Lower lobe of right lung (tissue), 2 donors: ENCODE measurements around the gene RAB11FIP3. TPM values are rescaled to one million over a fixed set of nuclear protein-coding genes. Genes with fewer than 3 reads are reported as not detected.

Experiments used
- ATAC-seq, 2 donors: fragments of 200-7000 bp; cut with Tn5 transposase; one replicate each; pipeline ENCODE4 v1.9.1; 2020 to 2022; ENCODE audit warnings: mild to moderate bottlenecking in 2 of 2, moderate library complexity in 2 of 2
- DNase-seq: peaks from one replicate; pipeline ENCODE4 v3.0.0-alpha.2; 2020
- H3K27ac ChIP-seq: fragments of 200-600 bp; one replicate; pipeline ENCODE4 v1.8.0; 2022
- H3K27me3 ChIP-seq: fragments of 200-600 bp; one replicate; pipeline ENCODE4 v1.8.0; 2022; ENCODE audit warnings: low read depth
- H3K36me3 ChIP-seq: fragments of 200-600 bp; one replicate; pipeline ENCODE4 v1.8.0; 2022; ENCODE audit warnings: mild to moderate bottlenecking
- H3K4me1 ChIP-seq: fragments of 200-600 bp; one replicate; pipeline ENCODE4 v1.8.0; 2022
- H3K4me3 ChIP-seq: fragments of 200-600 bp; one replicate; pipeline ENCODE4 v1.8.0; 2022; ENCODE audit warnings: mild to moderate bottlenecking
- H3K9me3 ChIP-seq: fragments of 200-600 bp; one replicate; pipeline ENCODE4 v1.8.0; 2022
- intact Hi-C: fragments of 100-400 bp; cut with DNase I; formaldehyde crosslinking; loops from one replicate; pipeline ENCODE4 v1.11.0; 2022
- total RNA-seq: library from RNA; stranded (reverse); fragmentation: NEBNext Ultra II Directional; extraction: Animal tissue kit (Norgen Biotek cat#: 25700); gene quantifications from one replicate; pipeline ENCODE4 v1.2.1, GENCODE V29; 2021
- TF ChIP-seq, protein P1 (sequence below): fragments of 200-600 bp; IDR thresholded peaks from one replicate; pipeline ENCODE4 v1.8.0; 2022; ENCODE audit warnings: antibody characterized with exemption, mild to moderate bottlenecking
- donor health status: DM: no; HTN: yes; CAD: no; lungs with severe emphysema.

RAB11FIP3 gene
- total RNA-seq, 1 donor from 2014 or later: 32.2 TPM

DNA sequence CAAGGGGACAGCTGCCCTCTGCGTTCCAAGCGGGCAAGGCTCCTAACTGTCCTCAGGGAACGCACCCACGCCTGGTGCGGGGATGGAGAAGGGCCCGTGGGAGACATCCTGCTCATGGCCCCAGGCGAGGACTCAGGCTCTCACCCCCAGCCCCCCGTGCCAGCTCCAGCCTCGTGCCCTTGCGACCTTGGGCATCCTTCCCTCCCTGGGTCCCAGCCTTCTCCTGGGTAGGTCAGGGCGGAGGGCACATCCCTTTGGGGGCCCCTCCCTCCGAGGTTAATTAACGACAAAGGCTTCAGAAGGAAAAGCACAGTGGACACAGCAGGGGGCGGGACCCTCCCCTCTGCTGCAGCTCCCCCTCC is 46.6 kb upstream of the RAB11FIP3 start:
- H3K4me1 ChIP-seq: peaks cover 43% of the 10 kb centered on the region
- TF ChIP-seq, protein P1, sequence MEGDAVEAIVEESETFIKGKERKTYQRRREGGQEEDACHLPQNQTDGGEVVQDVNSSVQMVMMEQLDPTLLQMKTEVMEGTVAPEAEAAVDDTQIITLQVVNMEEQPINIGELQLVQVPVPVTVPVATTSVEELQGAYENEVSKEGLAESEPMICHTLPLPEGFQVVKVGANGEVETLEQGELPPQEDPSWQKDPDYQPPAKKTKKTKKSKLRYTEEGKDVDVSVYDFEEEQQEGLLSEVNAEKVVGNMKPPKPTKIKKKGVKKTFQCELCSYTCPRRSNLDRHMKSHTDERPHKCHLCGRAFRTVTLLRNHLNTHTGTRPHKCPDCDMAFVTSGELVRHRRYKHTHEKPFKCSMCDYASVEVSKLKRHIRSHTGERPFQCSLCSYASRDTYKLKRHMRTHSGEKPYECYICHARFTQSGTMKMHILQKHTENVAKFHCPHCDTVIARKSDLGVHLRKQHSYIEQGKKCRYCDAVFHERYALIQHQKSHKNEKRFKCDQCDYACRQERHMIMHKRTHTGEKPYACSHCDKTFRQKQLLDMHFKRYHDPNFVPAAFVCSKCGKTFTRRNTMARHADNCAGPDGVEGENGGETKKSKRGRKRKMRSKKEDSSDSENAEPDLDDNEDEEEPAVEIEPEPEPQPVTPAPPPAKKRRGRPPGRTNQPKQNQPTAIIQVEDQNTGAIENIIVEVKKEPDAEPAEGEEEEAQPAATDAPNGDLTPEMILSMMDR: no peak
- H3K9me3 ChIP-seq: no peaks in the 10 kb centered on the region
- ATAC-seq (no peak), DNase-seq (no peak)
- no peak overlapping the region for H3K4me3 ChIP-seq
- no peak overlapping the region for H3K27ac ChIP-seq
- H3K36me3 ChIP-seq: peaks cover 36% of the 10 kb centered on the region
- intact Hi-C loops: no loop called here
- H3K27me3 ChIP-seq: no peaks in the 10 kb centered on the region

DNA sequence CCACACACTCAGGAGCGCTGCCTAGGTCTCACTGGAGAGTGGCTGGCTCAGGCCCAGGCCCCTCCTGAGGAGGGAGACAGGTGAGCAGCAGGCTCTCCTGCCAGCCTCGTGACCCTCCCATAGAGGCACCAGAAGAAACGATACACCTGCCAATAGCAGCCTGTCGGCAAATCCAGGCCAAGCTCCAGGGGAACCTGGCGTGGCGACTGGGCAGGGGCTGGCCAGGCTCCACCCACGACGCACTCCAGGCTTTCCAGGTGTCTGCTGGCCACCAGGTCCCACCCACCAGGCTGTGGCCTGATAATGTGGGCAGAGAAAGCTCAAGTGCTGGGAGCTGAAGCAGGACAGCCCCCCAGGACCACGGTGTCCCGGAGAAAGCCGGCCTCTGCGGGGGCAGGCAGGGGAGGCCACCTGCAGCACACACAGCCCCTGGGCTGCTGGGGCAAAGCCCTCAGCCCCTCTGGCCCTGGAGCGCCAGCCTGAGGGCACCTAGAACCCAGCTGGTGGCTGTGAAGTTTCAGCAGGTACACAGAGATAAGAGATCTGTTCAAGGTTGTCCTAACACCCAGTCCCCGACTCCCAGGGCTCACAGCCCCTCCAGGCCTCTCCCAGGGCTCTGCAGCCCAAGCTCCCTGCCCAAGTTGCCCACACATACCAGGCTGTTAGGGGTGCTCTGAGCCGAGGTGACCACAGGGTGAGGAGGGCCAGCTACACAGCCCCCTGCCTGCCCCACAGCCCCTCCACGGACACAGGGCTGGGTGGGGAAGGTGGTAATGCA is 46.1 kb upstream of the RAB11FIP3 start:
- ATAC-seq (peak; percentile 81 to 83), DNase-seq (peak; percentile 90)
- Histone ChIP-seq H3K27ac (peak overlapping the region; percentile 46), H3K4me1 (peaks cover 49% of the 10 kb centered on the region), H3K27me3 (no peaks in the 10 kb centered on the region), H3K9me3 (no peaks in the 10 kb centered on the region), H3K4me3 (peak overlapping the region; percentile 21), H3K36me3 (peaks cover 30% of the 10 kb centered on the region)
- TF ChIP-seq, protein P1: no peak
- intact Hi-C loops: no loop called here

DNA sequence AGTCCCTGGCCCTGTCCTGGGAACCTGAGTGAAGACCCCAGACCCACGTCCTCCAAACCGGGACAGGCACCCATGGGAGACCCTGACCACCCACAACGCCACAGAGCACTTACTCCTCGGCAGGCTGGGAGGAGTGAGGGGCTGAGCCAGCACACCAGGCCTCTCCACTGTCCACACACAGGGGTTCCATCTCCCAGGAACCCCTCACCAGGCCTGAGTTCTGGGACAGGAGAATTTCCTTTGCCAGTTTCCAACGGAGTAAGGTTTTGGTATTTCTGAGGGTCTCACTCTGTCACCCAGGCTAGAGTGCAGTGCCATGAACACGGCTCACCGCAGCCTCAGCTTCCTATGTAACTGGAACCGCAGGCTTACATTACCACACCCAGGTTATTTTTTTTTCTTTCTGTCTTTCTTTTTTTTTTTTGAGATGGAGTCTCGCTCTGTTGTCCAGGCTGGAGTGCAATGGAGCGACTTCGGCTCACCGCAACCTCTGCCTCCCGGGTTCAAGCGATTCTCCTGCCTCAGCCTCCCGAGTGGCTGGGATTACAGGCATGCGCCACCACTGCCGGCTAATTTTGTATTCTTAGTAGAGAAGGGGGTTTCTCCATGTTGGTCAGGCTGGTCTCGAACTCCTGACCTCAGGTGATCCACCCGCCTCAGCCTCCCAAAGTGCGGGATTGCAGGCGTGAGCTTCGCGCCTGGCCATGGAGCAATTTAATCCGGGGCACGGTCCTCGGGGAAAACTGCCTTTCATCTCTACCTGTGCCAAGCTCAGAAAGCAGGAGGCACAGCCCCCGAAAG is 45.3 kb upstream of the RAB11FIP3 start:
- intact Hi-C loops: no loop called here
- Histone ChIP-seq H3K27ac (peak overlapping the region; percentile 84), H3K27me3 (no peaks in the 10 kb centered on the region), H3K9me3 (no peaks in the 10 kb centered on the region), H3K4me3 (peak overlapping the region; percentile 91), H3K36me3 (peaks cover 23% of the 10 kb centered on the region), H3K4me1 (peaks cover 50% of the 10 kb centered on the region)
- DNase-seq (no peak), ATAC-seq (no peak)
- TF ChIP-seq, protein P1: no peak

DNA sequence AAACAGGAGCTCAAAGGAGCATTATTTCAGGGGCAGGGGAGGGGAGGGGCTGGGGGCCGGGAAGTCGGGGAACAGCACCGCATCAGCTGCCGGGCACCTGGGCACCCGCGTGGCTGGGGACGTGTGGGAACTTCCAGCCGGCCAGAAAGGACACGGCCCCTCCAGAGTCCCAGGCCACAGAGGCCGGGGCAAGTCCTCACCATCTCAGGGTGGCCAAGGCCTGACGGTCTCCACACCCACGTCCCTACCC is 44.8 kb upstream of the RAB11FIP3 start:
- peaks cover 50% of the 10 kb centered on the region for H3K4me1 ChIP-seq
- intact Hi-C loops: no loop called here

DNA sequence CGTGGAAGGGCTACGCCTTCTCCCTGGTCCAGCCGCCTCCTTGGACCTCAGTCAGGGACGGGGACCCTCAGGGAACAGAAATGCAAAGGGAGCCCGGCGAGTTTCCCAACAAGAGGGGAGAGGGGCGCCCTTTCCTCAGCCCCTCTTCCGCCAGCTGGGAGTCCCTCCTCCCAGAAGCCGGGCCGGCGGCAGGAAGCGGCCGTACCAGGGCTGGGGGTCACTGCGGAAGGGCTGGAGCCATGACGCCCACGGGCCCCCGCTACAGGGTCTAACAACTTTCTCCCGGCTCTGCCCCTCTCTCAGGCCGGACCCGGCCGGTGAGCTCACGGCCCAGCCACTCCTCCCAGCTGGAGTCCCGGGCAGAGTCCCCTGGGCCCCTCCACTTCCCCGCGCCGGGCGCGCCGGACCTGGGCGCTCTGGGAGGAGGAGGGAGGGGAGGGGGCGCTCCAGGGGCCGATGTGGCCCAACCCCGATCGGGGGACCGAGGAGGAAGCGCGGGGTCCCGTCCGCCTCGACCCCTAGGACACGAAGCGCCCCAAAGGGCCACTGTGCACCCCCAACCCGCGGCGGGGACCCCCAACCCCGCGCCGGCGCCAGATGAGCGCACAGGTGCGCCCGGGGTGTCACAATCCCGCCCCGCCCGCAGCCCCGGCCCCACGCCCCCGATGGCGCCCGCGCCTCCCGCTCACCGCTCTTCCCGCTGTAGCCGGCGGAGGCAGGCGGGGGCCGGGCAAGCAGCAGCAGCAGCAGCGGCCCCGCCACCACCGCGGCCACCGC is 44.2 kb upstream of the RAB11FIP3 start:
- TF ChIP-seq, protein P1: no peak
- peak; percentile 31 to 33 for ATAC-seq
- Histone ChIP-seq H3K27ac (peak overlapping the region; percentile 84), H3K4me1 (peaks cover 50% of the 10 kb centered on the region), H3K4me3 (peak overlapping the region; percentile 91), H3K36me3 (peaks cover 15% of the 10 kb centered on the region), H3K9me3 (no peaks in the 10 kb centered on the region), H3K27me3 (no peaks in the 10 kb centered on the region)
- DNase-seq: peak; percentile 67
- intact Hi-C loops: no loop called here

More for the DNA sequence above, 44.8 kb upstream of the RAB11FIP3 start:
- DNase-seq: peak; percentile 51
- Histone ChIP-seq H3K36me3 (peaks cover 20% of the 10 kb centered on the region), H3K9me3 (no peaks in the 10 kb centered on the region), H3K27me3 (no peaks in the 10 kb centered on the region), H3K27ac (peak overlapping the region; percentile 84), H3K4me3 (peak overlapping the region; percentile 91)
- ATAC-seq: peak; percentile 5 to 30
- TF ChIP-seq, protein P1: no peak
